C4-2B (cell line): ENCODE measurements around the gene DDRGK1.

Experiments
- CTCF ChIP-seq: fragments of 450-650 bp; conservative IDR thresholded peaks from 2 replicates; pipeline ENCODE4 v1.5.1; 2017; ENCODE audit warnings: mild to moderate bottlenecking
- ZFX ChIP-seq: fragments of 450-650 bp; IDR thresholded peaks from 2 replicates; pipeline ENCODE4 v1.6.1; 2017

GRCh38 chr20:3224681-3225421, 20.4 kb upstream of the DDRGK1 start:
- TF ChIP-seq CTCF, result no peak
- TF ChIP-seq ZFX, result no peak
